ENCODE data around the gene TENT5C. TPM values are rescaled to one million over a fixed set of nuclear protein-coding genes. Genes with fewer than 3 reads are reported as not detected.

TENT5C gene
- total and polyA plus RNA-seq, 2 of the 8 experiments (the other 6 are each of a cell fraction or from before 2014, with no cell fraction given): 0.38 to 0.99 TPM

DNA sequence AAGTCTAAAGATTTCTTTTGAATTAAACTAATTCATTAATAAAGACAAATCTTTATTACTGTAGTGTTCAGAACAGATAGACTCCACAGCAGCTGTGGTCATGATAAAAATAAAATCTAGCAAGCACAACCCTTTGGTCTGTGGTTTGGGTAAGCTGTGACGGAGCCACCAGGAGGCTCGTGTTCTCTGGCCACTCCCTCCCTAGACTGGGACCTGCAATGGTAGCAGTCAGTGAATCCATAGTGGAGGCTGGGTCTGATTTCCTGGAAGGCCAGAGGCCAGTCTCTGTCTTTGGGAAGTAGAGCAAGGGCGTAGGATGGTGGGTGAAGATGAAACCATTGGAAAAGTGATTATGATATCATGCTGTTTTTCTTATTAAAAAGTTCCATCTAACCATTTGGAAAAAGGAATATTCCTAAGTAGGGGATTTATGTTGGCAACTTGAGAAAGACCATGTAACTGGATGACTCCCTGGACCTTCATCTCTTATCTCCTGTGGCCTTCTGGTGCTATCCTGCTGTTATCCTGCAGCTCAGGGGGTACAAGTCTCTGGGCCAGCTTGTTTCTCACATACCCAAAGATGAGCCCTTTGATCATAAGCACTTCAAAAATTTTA is 39.0 kb downstream of the TENT5C start:
- no peak overlapping the region for H2AK5ac ChIP-seq (ENCODE audit: low read depth, low read length)
- no peak overlapping the region for H4K91ac ChIP-seq (replicated peaks; ENCODE audit: insufficient read length, low read length)
- FAIRE-seq (no peak), DNase-seq (ENCODE audit: low read depth in 1 of 2, low spot score in 2 of 2) (no peak)
- no peak overlapping the region for H3K23ac ChIP-seq (ENCODE audit: insufficient read length)
- no peak overlapping the region for H3K9ac ChIP-seq (replicated peaks in 1 of 4; ENCODE audit: extremely low read depth in 1 of 4, low read depth in 3 of 4, low read length in 3 of 4)
- H2BK120ac ChIP-seq (replicated peaks; ENCODE audit: low read depth, low read length): no peak overlapping the region
- no peaks in the 10 kb centered on the region for H3K27me3 ChIP-seq (replicated peaks in 1 of 4; ENCODE audit: control insufficient read depth in 3 of 4, extremely low read depth in 1 of 4, insufficient read depth in 3 of 4, low read length in 3 of 4)
- H2BK20ac ChIP-seq (ENCODE audit: low read length): no peak overlapping the region
- no peak overlapping the region for H4K5ac ChIP-seq (ENCODE audit: insufficient read length, low read depth, low read length)
- H3K4me3 ChIP-seq (ENCODE audit: extremely low read depth in 1 of 4, insufficient read depth in 2 of 4, low read depth in 3 of 4, low read length in 4 of 4): no peak overlapping the region
- no peaks in the 10 kb centered on the region for H3K23me2 ChIP-seq (ENCODE audit: low read depth, low read length)
- no peaks in the 10 kb centered on the region for H3K4me1 ChIP-seq (replicated peaks in 1 of 4; ENCODE audit: control insufficient read depth in 3 of 4, insufficient read depth in 4 of 4, low read length in 3 of 4)
- no peak overlapping the region for H2BK5ac ChIP-seq (ENCODE audit: low read depth, low read length)
- H3K4ac ChIP-seq (replicated peaks; ENCODE audit: insufficient read length, low read depth, low read length): no peak overlapping the region
- no peak overlapping the region for H2BK15ac ChIP-seq (ENCODE audit: low read length)
- H3K27ac ChIP-seq (ENCODE audit: low read depth, low read length): no peak overlapping the region
- no peak overlapping the region for H3K4me2 ChIP-seq (ENCODE audit: insufficient read depth in 1 of 2, low read depth in 2 of 2, low read length in 2 of 2)
- no peaks in the 10 kb centered on the region for H3K79me1 ChIP-seq (ENCODE audit: low read depth, low read length)
- H3K36me3 ChIP-seq (ENCODE audit: control insufficient read depth in 2 of 4, insufficient read depth in 4 of 4, low read length in 3 of 4): no peaks in the 10 kb centered on the region
- no peak overlapping the region for H2BK12ac ChIP-seq (ENCODE audit: low read depth, low read length)
- H3K14ac ChIP-seq (ENCODE audit: insufficient read length): no peak overlapping the region
- no peaks in the 10 kb centered on the region for H3K79me2 ChIP-seq (ENCODE audit: control insufficient read depth in 1 of 2, insufficient read depth in 2 of 2, low read length in 2 of 2)
- H2AFZ ChIP-seq (ENCODE audit: low read length): no peak overlapping the region
- ChIA-PET POLR2A (ENCODE audit: partially characterized antibody) (no interaction called here), CTCF (ENCODE audit: partially characterized antibody) (interaction anchor here (1.4 kb wide), 1 partner anchor 109 kb away, joined by 4 read pairs; no protein-coding TSS in a partner anchor)
- no peak overlapping the region for H3K18ac ChIP-seq (ENCODE audit: extremely low read depth, low read length)
- H3K56ac ChIP-seq (replicated peaks; ENCODE audit: insufficient read length, low read depth, low read length): no peak overlapping the region
- no peaks in the 10 kb centered on the region for H4K20me1 ChIP-seq (replicated peaks in 1 of 2; ENCODE audit: control insufficient read depth in 1 of 2, insufficient read depth in 2 of 2, low read length in 2 of 2)
- no peak overlapping the region for H4K8ac ChIP-seq (ENCODE audit: extremely low read depth, insufficient read depth, low read length)
- H3K9me3 ChIP-seq (ENCODE audit: insufficient read depth in 2 of 2, low read depth in 1 of 2, low read length in 1 of 2): no peaks in the 10 kb centered on the region
- 90% methylated on average over 3 of the region's 3 CpGs; no CpG with 5 or more reads in 1 of the 2 experiments for WGBS, 2 experiments (ENCODE audit: extremely low coverage in 1 of 2, insufficient coverage in 1 of 2, insufficient read length in 1 of 2, insufficient replicate concordance in 2 of 2, low coverage in 1 of 2, low lambda C conversion rate in 2 of 2, missing lambda C conversion rate in 1 of 2)
- TF ChIP-seq SP4 (IDR thresholded peaks at IDR 0.05; ENCODE audit: low read length): no peak
- TF ChIP-seq RFX5 (IDR thresholded peaks at IDR 0.05; ENCODE audit: borderline replicate concordance, low read depth, low read length): no peak
- TF ChIP-seq ATF3 (IDR thresholded peaks at IDR 0.05; ENCODE audit: insufficient read depth, low read depth, low read length): no peak
- TF ChIP-seq SP2 (IDR thresholded peaks at IDR 0.05; ENCODE audit: low read length): no peak
- TF ChIP-seq NRF1 (IDR thresholded peaks at IDR 0.05; ENCODE audit: low read depth, low read length): no peak
- TF ChIP-seq SP1 (IDR thresholded peaks at IDR 0.05; ENCODE audit: low read depth, low read length): no peak
